Left cardiac atrium (tissue), 4 donors: Measurements from ENCODE around the gene HBD. TPM values are rescaled to one million over a fixed set of nuclear protein-coding genes. Genes with fewer than 3 reads are reported as not detected.

Experiments used
- ATAC-seq, 2 donors: fragments of 200-7000 bp; cut with Tn5 transposase; one replicate each; pipeline ENCODE4 v1.9.1; 2020; ENCODE audit warnings: mild to moderate bottlenecking in 2 of 2, moderate library complexity in 2 of 2
- DNase-seq: peaks from one replicate; pipeline ENCODE4 v3.0.0-alpha.2; 2020
- intact Hi-C, 2 donors: fragments of 100-400 bp; cut with DNase I; formaldehyde crosslinking; loops; one replicate each; pipeline versions ENCODE4 v1.14.1 to v1.15.1; 2022 to 2023
- long read RNA-seq: library from polyadenylated mRNA; unstranded; transcript quantifications from one replicate; pipeline ENCODE4 v2.0.0, GENCODE V29; 2021
- total RNA-seq, 2 donors: library from RNA; stranded (reverse); fragmentation: NEBNext Ultra II Directional; extraction: Animal tissue kit (Norgen Biotek cat#: 25700); gene quantifications; one replicate each; pipeline ENCODE4 v1.2.1, GENCODE V29; 2021
- donor health status: DM: no; HTN: yes; CAD: no.
- donor health status: DM: no; HTN: yes; CAD: no; lungs with severe emphysema.
- donor health status: DM: yes; HTN: yes; CAD: no.
- donor health status: Dilated cardiomyopathy.

The HBD gene
- total RNA-seq: not detected
- long read RNA-seq: 0 reads

DNA sequence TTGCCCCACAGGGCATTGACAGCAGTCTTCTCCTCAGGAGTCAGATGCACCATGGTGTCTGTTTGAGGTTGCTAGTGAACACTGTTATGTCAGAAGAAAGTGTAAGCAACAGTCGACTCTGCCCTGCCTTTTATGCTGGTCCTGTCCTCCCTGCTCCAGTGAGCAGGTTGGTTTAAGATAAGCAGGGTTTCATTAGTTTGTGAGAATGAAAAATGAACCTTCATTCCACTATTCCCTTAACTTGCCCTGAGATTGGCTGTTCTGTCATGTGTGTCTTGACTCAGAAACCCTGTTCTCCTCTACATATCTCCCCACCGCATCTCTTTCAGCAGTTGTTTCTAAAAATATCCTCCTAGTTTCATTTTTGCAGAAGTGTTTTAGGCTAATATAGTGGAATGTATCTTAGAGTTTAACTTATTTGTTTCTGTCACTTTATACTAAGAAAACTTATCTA lies at the start of gene HBD:
Gene HBD (minus strand): TSS at position 103 of the 454 bp plus-strand sequence. CDS start 50 bp downstream, at position 53.
- intact Hi-C loops: no loop called here
- DNase-seq (no peak), ATAC-seq (no peak)

DNA sequence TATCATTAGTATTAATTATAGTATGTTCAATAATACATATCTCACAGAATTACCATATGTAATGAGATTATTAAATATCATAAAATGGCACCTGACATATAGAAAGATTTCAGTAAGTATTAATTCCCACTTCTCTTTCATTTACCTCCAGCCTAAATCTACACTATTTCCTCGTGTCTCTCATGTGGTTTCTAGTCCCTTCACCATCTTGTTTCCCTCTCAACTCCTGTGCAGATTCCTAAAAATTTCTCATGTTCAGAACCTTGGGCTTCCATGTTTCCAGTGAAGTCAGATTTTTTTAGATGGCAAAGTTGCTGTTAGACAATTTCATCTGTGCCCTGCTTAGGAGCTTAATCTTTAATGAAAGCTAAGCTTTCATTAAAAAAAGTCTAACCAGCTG lies 49.6 kb upstream of the HBD start:
- DNase-seq (no peak), ATAC-seq (no peak)
- intact Hi-C loops: no loop called here

DNA sequence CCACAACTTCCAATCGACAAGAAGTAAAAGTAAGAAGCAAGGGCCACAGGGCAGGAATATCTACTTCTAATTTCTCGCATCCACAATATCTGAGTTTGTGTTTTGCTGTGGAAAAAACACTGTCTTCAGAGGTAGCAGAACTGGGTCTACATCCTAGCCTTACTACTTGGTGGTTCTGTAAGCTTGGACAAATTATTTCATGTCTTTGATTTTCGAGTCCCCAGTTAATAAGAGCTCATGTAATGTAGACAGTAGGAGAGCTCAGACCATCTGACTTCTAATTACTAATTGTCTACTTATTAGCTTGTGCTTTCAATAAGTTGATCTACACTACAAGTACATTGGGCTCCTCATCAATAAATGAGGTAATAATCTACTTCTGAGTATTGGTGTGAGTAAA lies 48.8 kb upstream of the HBD start:
- intact Hi-C loops: no loop called here
- no peak for DNase-seq
- no peak for ATAC-seq

GRCh38 chr11:5282628-5283027 lies 48.3 kb upstream of the HBD start:
- ATAC-seq: no peak
- no peak for DNase-seq
- intact Hi-C loops: no loop called here

GRCh38 chr11:5281596-5281995 lies 47.3 kb upstream of the HBD start:
- intact Hi-C loops: no loop called here
- DNase-seq (no peak), ATAC-seq (no peak)

DNA sequence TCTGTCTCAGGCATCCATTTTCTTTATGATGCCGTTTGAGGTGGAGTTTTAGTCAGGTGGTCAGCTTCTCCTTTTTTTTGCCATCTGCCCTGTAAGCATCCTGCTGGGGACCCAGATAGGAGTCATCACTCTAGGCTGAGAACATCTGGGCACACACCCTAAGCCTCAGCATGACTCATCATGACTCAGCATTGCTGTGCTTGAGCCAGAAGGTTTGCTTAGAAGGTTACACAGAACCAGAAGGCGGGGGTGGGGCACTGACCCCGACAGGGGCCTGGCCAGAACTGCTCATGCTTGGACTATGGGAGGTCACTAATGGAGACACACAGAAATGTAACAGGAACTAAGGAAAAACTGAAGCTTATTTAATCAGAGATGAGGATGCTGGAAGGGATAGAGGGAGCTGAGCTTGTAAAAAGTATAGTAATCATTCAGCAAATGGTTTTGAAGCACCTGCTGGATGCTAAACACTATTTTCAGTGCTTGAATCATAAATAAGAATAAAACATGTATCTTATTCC lies 46.4 kb upstream of the HBD start:
- intact Hi-C loops: no loop called here
- ATAC-seq (peak; percentile 55 to 95), DNase-seq (peak; percentile 69)

GRCh38 chr11:5279471-5280090 lies 45.3 kb upstream of the HBD start:
- intact Hi-C loops: no loop called here
- ATAC-seq (no peak), DNase-seq (no peak)

DNA sequence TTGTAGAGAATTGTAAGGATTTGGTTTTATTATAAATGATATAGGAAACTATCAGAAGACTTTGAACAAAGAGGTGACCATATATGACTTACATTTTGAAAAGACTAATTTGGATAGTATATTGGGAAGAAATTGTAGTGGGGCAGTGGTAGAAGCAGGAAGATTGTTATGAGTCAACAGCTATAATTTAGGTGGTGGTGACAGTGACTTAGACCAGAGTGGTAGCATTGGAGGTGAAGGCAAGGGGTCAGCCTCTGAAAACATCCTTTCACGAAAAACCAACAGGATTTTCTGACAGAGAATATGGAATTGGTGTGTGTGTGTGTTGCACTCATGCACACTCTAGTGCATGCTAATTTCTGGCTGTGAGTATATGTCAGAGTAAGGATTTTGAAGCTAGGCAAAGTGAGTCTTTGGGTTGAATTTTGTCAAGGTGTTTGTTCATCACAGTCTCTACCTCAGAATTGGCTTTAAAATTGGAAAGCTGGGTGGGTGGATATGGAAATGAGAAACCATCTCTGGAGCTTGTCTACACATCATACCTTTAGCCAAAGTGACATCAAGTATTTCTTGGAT lies 43.6 kb upstream of the HBD start:
- no peak for DNase-seq
- intact Hi-C loops: no loop called here
- ATAC-seq: no peak

DNA sequence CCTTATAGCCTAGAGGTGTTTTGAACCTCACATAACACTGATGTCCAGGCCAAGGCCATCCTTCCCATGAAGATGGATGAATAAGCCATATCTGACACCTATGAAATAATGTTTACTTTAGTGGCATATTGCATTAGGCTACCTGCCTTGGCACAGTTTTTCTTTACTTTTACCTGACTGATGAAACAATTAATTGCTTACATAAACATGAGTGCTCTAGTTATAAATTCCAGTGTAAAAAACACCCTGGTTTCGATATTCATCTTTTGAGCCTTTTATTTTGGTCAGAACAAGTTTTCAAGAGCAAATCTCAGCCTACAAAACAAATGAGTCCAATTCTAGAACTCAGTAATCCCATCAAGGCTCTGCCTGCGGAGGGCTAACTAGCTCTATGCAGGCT lies 42.4 kb upstream of the HBD start:
- ATAC-seq (no peak), DNase-seq (no peak)
- intact Hi-C loops: no loop called here

DNA sequence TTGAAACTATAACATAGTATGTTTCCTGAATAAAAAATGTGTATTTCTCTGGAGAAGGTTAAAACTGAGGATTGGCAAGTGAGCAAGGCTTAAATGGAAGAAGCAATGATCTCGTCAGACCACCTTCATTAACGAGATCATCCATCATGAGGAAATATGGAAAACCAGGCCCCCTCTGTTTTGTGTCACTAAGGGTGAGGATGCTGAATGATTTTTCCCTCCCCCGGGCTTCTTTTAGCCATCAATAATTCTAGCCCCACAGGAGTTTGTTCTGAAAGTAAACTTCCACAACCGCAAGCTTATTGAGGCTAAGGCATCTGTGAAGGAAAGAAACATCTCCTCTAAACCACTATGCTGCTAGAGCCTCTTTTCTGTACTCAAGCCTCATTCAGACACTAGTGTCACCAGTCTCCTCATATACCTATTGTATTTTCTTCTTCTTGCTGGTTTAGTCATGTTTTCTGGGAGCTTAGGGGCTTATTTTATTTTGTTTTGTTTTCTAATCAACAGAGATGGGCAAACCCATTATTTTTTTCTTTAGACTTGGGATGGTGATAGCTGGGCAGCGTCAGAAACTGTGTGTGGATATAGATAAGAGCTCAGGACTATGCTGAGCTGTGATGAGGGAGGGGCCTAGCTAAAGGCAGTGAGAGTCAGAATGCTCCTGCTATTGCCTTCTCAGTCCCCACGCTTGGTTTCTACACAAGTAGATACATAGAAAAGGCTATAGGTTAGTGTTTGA lies 41.3 kb upstream of the HBD start:
- DNase-seq: no peak
- ATAC-seq: no peak
- intact Hi-C loops: no loop called here

DNA sequence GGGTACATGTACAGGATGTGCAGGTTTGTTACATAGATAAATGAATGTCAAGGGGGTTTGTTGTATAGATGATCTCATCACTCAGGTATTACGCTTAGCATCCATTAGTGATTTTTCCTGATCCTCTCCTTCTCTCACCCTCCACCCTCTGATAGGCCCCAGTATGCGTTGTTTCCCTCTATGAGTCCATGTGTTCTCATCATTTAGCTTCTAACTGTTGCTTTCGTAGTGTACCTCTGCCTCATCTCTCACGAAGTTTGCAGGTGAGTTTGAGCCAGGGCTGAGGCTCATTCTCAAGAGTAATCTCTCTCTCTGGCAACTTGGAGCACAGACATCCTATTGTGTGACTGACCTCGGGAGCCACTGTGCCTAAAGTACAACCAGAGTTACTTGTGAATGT lies 40.1 kb upstream of the HBD start:
- intact Hi-C loops: no loop called here
- ATAC-seq (no peak), DNase-seq (no peak)

DNA sequence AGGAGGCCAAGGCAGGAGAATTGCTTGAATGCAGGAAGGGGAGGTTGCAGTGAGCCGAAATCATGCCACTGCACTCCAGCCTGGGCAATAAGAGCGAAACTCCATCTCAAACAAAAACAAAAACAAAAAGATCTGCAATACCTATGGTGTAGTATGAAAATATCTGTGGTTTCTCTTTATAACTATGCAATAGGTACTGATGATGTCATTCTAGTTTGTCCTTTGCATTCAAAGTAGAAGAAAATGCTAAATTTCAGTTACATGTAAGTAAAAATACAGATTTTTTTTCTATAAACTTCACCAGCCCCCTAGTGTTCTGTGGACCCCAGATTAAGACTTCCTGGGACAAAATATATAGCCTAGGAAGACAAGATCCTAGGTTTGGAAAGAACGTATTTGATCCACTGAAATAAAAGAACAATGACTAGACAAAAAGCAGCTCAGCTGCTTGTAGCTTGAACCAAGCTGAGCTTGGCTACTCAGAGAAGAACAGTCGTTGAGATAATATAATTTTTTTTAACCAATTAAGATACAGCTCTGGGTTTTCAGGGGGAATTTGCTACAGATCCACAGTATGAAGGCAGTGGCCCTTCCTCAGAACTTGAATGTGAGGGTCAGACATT lies 38.2 kb upstream of the HBD start:
- intact Hi-C loops: no loop called here
- ATAC-seq (no peak), DNase-seq (no peak)

DNA sequence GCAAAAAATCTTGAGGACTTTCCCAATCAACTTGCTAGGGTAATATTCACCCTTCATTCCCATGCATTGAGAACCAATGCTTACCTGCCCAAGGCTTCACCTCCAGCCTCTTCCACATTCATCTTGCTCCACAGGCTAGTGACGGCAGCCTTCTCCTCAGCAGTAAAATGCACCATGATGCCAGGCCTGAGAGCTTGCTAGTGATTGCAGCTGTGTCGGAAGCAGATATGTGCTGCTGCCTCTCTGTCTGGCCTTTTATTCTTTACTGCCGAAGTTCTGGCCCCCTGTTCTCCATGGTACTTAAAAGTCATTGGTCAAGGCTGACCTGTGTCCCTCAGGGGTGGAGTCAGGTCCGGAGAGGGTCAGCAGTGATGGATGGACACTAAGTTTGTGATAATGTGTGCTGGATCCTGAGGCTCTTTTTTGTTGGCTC lies 35.4 kb upstream of the HBD start, which contains the start of gene HBE1:
Gene HBE1 (minus strand): TSS at position 231 of the 433 bp plus-strand sequence. CDS start 55 bp downstream, at position 176.
- ATAC-seq (no peak), DNase-seq (no peak)
- intact Hi-C loops: no loop called here

DNA sequence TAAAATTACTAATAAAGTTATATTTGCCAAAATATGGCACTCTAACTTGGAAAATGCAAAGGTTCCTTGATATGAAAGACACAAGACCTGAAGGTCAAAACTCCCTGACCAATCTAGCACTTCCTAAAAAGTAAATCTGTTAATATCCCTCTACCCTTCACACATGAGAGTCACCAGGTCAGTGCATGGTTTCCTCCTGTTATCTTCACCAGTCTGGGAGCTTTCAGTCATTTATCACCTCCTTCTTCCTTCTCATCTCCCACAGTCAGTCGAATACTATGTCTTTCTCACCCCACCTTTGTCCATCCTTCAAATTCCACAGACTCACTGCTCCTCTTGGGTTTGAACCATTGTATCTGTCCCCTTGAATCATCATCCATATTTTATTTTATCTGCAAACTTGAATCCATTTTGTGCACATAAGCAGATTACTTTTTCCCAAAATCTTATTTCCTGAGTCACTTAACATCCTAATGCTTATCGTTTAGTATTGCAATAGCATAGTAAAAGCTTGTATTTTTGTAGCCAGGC lies 32.8 kb upstream of the HBD start:
- no peak for DNase-seq
- ATAC-seq: no peak
- intact Hi-C loops: no loop called here

GRCh38 chr11:5266609-5267008 lies 32.3 kb upstream of the HBD start:
- no peak for ATAC-seq

GRCh38 chr11:5265832-5266231 lies 31.5 kb upstream of the HBD start:
- no peak for DNase-seq
- intact Hi-C loops: no loop called here
- ATAC-seq: no peak

More at GRCh38 chr11:5266609-5267008, 32.3 kb upstream of the HBD start:
- intact Hi-C loops: no loop called here
- no peak for DNase-seq

DNA sequence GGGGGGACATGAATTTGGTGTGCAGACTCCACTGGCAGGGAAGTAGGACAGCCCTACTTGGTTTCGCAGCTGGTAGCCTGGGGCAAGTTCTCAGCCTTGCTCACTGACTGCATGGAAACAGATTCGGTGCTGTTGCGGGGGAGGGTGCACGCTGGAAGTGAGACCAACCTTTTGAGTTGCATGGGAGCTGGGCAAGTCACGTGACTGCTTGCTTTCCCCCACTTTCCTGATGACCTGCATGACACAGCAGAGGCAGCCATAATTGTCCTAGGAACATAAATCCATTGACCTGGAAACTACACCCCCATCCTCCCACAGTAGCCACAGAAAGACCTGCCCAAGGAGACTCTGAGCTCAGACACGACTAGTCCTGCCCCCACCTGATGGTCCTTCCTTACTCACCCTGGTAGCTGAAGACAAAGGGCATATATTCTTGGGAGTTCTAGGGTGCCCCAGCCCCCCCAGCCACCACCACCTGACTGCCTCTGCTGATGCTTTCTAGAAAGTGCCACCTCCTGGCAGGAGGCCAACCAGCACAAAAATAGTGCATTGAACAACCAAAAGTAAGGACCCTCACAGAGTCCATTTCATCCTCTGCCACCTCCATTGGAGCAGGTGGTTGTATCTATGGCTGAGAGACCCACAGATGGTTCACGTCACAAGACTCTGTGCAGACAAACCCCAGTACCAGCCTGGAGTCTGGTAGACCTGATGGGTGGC lies 24.4 kb upstream of the HBD start:
- ATAC-seq (no peak), DNase-seq (no peak)
- intact Hi-C loops: no loop called here

GRCh38 chr11:5257296-5257695 lies 23.0 kb upstream of the HBD start:
- ATAC-seq (no peak), DNase-seq (no peak)
- intact Hi-C loops: no loop called here
